ENCODE data around the gene BCO2. TPM values are rescaled to one million over a fixed set of nuclear protein-coding genes. Genes with fewer than 3 reads are reported as not detected.

Gene BCO2
- total and polyA plus RNA-seq, 10 of the 15 experiments (the other 5 are each of a cell fraction or from before 2014, with no cell fraction given) = 0.29 to 1.0 (median 0.57) TPM

DNA sequence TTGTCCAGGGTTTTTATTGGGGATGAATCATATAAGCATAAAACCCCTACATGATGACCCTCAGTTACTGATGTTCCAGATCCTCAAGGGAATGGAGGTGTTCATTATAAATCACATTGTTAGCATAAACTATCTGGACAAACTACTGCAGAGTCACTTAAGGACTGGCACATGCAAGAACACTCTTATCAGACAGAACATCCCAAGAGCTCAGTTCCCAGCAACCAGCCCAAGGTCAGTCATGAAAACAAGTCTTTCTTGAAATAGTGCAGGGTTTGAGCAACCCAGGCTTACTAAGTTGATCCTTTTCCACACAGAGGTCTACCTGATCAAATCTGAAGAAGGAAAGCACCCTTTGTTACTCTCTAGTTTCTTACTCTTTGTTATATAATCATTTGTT lies 37.4 kb downstream of the BCO2 start:
- BruUV-seq (replicated peaks) = no TSS peak
- ChIA-PET CTCF (interaction anchor here (1.3 to 1.6 kb wide), 2 partner anchors 67 to 1077 kb away, joined by 3 to 12 read pairs; no protein-coding TSS in a partner anchor), SMC1A (ENCODE audit: uncharacterized antibody, unreplicated experiment) (no interaction called here), POLR2A (no interaction called here), RAD21 (ENCODE audit: unreplicated experiment) (no interaction called here)
- H3K9ac ChIP-seq (ENCODE audit: control insufficient read depth, insufficient read depth, low read length) = no peak overlapping the region
- no peak overlapping the region for H2AFZ ChIP-seq (ENCODE audit: control insufficient read depth, low read depth, low read length)
- H4K20me1 ChIP-seq (ENCODE audit: control insufficient read depth, insufficient read depth) = no peaks in the 10 kb centered on the region
- H3K27me3 ChIP-seq (replicated peaks in 1 of 2; ENCODE audit: control insufficient read depth in 2 of 2, insufficient read depth in 2 of 2, low read length in 1 of 2) = no peaks in the 10 kb centered on the region
- in situ Hi-C loops (cut with MboI) = no loop called here
- ATAC-seq = no peak
- no peak for DNase-seq (ENCODE audit: low read depth, low spot score)
- H3K9me3 ChIP-seq (replicated peaks; ENCODE audit: control insufficient read depth, insufficient read depth, low read length) = no peaks in the 10 kb centered on the region
- no peaks in the 10 kb centered on the region for H3K4me1 ChIP-seq (ENCODE audit: control insufficient read depth, insufficient read depth, low read length)
- H3K27ac ChIP-seq (ENCODE audit: control insufficient read depth, insufficient read depth) = no peak overlapping the region
- FAIRE-seq = no peak
- H3K36me3 ChIP-seq (ENCODE audit: control insufficient read depth in 2 of 2, insufficient read depth in 2 of 2, low read length in 1 of 2) = no peaks in the 10 kb centered on the region
- no peaks in the 10 kb centered on the region for H3K79me2 ChIP-seq (ENCODE audit: control insufficient read depth, insufficient read depth, low read length)
- no peak overlapping the region for H3K4me3 ChIP-seq
- H3K4me2 ChIP-seq (ENCODE audit: control insufficient read depth, insufficient read depth) = no peak overlapping the region
- intact Hi-C loops (cut with micrococcal nuclease; ENCODE audit: unreplicated experiment) = loop anchor here (10.0 kb wide), 1 partner anchor 1322 kb away; no protein-coding TSS in a partner anchor
- TF ChIP-seq, protein P1, sequence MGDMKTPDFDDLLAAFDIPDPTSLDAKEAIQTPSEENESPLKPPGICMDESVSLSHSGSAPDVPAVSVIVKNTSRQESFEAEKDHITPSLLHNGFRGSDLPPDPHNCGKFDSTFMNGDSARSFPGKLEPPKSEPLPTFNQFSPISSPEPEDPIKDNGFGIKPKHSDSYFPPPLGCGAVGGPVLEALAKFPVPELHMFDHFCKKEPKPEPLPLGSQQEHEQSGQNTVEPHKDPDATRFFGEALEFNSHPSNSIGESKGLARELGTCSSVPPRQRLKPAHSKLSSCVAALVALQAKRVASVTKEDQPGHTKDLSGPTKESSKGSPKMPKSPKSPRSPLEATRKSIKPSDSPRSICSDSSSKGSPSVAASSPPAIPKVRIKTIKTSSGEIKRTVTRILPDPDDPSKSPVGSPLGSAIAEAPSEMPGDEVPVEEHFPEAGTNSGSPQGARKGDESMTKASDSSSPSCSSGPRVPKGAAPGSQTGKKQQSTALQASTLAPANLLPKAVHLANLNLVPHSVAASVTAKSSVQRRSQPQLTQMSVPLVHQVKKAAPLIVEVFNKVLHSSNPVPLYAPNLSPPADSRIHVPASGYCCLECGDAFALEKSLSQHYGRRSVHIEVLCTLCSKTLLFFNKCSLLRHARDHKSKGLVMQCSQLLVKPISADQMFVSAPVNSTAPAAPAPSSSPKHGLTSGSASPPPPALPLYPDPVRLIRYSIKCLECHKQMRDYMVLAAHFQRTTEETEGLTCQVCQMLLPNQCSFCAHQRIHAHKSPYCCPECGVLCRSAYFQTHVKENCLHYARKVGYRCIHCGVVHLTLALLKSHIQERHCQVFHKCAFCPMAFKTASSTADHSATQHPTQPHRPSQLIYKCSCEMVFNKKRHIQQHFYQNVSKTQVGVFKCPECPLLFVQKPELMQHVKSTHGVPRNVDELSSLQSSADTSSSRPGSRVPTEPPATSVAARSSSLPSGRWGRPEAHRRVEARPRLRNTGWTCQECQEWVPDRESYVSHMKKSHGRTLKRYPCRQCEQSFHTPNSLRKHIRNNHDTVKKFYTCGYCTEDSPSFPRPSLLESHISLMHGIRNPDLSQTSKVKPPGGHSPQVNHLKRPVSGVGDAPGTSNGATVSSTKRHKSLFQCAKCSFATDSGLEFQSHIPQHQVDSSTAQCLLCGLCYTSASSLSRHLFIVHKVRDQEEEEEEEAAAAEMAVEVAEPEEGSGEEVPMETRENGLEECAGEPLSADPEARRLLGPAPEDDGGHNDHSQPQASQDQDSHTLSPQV (IDR thresholded peaks at IDR 0.05) = no peak
- TF ChIP-seq HCFC1 (IDR thresholded peaks at IDR 0.05; ENCODE audit: low read length) = no peak
- no peak for TF ChIP-seq PAX5 (IDR thresholded peaks at IDR 0.05; ENCODE audit: borderline replicate concordance, low read depth, low read length)
- TF ChIP-seq TCF12 (IDR thresholded peaks at IDR 0.05; ENCODE audit: low read depth, low read length) = no peak
- TF ChIP-seq, protein P2, sequence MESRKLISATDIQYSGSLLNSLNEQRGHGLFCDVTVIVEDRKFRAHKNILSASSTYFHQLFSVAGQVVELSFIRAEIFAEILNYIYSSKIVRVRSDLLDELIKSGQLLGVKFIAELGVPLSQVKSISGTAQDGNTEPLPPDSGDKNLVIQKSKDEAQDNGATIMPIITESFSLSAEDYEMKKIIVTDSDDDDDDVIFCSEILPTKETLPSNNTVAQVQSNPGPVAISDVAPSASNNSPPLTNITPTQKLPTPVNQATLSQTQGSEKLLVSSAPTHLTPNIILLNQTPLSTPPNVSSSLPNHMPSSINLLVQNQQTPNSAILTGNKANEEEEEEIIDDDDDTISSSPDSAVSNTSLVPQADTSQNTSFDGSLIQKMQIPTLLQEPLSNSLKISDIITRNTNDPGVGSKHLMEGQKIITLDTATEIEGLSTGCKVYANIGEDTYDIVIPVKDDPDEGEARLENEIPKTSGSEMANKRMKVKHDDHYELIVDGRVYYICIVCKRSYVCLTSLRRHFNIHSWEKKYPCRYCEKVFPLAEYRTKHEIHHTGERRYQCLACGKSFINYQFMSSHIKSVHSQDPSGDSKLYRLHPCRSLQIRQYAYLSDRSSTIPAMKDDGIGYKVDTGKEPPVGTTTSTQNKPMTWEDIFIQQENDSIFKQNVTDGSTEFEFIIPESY (IDR thresholded peaks at IDR 0.05) = no peak
- TF ChIP-seq SMC3 (IDR thresholded peaks at IDR 0.05; ENCODE audit: borderline replicate concordance, low read length) = no peak
- no peak for TF ChIP-seq ASH2L (IDR thresholded peaks at IDR 0.05; ENCODE audit: borderline replicate concordance, low read depth)
- TF ChIP-seq RB1 (IDR thresholded peaks at IDR 0.05; ENCODE audit: borderline replicate concordance) = no peak
- TF ChIP-seq, protein P3, sequence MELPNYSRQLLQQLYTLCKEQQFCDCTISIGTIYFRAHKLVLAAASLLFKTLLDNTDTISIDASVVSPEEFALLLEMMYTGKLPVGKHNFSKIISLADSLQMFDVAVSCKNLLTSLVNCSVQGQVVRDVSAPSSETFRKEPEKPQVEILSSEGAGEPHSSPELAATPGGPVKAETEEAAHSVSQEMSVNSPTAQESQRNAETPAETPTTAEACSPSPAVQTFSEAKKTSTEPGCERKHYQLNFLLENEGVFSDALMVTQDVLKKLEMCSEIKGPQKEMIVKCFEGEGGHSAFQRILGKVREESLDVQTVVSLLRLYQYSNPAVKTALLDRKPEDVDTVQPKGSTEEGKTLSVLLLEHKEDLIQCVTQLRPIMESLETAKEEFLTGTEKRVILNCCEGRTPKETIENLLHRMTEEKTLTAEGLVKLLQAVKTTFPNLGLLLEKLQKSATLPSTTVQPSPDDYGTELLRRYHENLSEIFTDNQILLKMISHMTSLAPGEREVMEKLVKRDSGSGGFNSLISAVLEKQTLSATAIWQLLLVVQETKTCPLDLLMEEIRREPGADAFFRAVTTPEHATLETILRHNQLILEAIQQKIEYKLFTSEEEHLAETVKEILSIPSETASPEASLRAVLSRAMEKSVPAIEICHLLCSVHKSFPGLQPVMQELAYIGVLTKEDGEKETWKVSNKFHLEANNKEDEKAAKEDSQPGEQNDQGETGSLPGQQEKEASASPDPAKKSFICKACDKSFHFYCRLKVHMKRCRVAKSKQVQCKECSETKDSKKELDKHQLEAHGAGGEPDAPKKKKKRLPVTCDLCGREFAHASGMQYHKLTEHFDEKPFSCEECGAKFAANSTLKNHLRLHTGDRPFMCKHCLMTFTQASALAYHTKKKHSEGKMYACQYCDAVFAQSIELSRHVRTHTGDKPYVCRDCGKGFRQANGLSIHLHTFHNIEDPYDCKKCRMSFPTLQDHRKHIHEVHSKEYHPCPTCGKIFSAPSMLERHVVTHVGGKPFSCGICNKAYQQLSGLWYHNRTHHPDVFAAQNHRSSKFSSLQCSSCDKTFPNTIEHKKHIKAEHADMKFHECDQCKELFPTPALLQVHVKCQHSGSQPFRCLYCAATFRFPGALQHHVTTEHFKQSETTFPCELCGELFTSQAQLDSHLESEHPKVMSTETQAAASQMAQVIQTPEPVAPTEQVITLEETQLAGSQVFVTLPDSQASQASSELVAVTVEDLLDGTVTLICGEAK (IDR thresholded peaks at IDR 0.05; ENCODE audit: borderline replicate concordance) = no peak
- no peak for TF ChIP-seq TCF7 (IDR thresholded peaks at IDR 0.05; ENCODE audit: borderline replicate concordance)
- no peak for TF ChIP-seq BHLHE40 (IDR thresholded peaks at IDR 0.05; ENCODE audit: borderline replicate concordance in 1 of 2, low read depth in 2 of 2, low read length in 1 of 2)
- no peak for TF ChIP-seq CREM (IDR thresholded peaks at IDR 0.05; ENCODE audit: low read depth)
- no peak for TF ChIP-seq CHD2 (IDR thresholded peaks at IDR 0.05; ENCODE audit: borderline replicate concordance, low read depth, low read length)
- no peak for TF ChIP-seq RUNX3 (IDR thresholded peaks at IDR 0.05; ENCODE audit: low read length)
- TF ChIP-seq, protein P4, sequence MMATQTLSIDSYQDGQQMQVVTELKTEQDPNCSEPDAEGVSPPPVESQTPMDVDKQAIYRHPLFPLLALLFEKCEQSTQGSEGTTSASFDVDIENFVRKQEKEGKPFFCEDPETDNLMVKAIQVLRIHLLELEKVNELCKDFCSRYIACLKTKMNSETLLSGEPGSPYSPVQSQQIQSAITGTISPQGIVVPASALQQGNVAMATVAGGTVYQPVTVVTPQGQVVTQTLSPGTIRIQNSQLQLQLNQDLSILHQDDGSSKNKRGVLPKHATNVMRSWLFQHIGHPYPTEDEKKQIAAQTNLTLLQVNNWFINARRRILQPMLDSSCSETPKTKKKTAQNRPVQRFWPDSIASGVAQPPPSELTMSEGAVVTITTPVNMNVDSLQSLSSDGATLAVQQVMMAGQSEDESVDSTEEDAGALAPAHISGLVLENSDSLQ (IDR thresholded peaks at IDR 0.05) = no peak

All from GM12878 (cell line).